Cardiac fibroblast (primary cell): ENCODE measurements around the gene S100A7.
"Not testable (repeated sequence)": the region's sequence is repeated elsewhere in the genome, so short reads cannot be mapped to it uniquely, and the experiment has no call there.

Experiments used
- DNase-seq, 2 donors: peaks; one replicate each; pipeline versions ENCODE4 v3.0.0 to v3.0.0-alpha.2; 2010; ENCODE audit warnings: low read depth in 2 of 2
- H3K4me3 ChIP-seq, 2 donors: replicated peaks in 1 of 2; 1 replicate in 1 of 2; 2 replicates in 1 of 2; pipeline ENCODE4 v1.5.1; 2011; ENCODE audit warnings: low read depth in 2 of 2, low read length in 2 of 2, mild to moderate bottlenecking in 2 of 2, moderate library complexity in 1 of 2
- CTCF ChIP-seq: IDR thresholded peaks from one replicate; pipeline ENCODE4 v1.5.1; 2011; ENCODE audit warnings: low read depth, mild to moderate bottlenecking, low read length, inconsistent platforms

S100A7 gene

GRCh38 chr1:153429266-153430165 is 30.9 kb downstream of the S100A7 start:
- no peak for TF ChIP-seq CTCF
- H3K4me3 ChIP-seq = no peak overlapping the region
- no peak for DNase-seq

- no peak overlapping the region for H3K4me3 ChIP-seq
- DNase-seq = no peak
- no peak for TF ChIP-seq CTCF
These were observed 31.7 kb downstream of the S100A7 start for GRCh38 chr1:153428791-153429190.

- no peak overlapping the region for H3K4me3 ChIP-seq
- no peak for TF ChIP-seq CTCF
- no peak for DNase-seq
These were observed 32.3 kb downstream of the S100A7 start for GRCh38 chr1:153428073-153428638.

GRCh38 chr1:153426809-153427208 is 33.6 kb downstream of the S100A7 start:
- DNase-seq = no peak
- no peak overlapping the region for H3K4me3 ChIP-seq
- TF ChIP-seq CTCF = no peak

DNA sequence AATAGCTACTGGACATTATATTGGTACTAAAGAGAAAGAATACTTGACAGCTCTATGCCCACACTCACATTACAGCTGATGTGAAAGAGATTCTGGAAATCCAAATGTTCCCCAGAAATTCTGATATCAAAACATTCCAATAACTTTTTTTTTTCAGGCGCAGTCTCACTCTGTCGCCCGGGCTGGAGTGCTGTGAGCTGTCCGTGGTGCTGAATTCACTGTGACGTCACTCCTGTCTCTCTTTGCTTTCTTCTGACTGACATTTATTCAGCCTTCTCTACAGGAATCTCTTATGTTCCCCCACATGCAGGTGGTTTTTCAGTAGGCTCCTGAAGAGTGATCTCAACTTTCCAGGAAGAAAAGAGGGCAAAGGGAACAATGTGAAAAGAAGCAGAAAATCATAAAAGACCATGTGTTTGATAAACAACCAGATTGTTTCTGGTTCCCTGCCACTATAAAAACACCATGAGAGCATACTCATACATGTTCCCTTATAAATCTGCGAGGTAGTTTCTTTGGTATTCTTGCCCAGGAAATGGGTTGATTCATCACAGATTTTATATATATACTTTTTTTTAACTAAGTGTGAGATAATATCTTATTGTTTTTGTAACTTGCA is 37.9 kb downstream of the S100A7 start:
- no peak overlapping the region for H3K4me3 ChIP-seq
- DNase-seq = peak; percentile 65
- no peak for TF ChIP-seq CTCF

DNA sequence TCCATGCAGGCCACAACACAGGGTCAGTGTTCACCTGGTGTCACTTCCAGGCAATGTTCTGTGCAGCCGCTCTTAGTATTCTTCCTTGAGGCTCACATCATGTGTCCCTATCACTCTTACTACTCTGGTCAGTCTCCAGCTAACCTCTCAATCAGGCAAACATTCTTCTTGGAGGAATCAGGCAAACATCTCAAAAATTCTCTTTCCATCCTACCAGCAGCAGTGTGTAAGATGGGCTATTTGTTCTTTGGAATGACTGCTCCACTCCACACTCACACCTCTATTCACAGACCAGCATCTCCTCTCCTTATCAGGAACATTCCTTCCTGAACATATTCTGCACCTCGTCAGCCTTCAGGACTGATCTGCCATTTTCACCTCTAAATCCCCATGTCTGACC is 40.1 kb downstream of the S100A7 start:
- no peak for DNase-seq
- no peak for TF ChIP-seq CTCF
- H3K4me3 ChIP-seq = no peak overlapping the region

DNA sequence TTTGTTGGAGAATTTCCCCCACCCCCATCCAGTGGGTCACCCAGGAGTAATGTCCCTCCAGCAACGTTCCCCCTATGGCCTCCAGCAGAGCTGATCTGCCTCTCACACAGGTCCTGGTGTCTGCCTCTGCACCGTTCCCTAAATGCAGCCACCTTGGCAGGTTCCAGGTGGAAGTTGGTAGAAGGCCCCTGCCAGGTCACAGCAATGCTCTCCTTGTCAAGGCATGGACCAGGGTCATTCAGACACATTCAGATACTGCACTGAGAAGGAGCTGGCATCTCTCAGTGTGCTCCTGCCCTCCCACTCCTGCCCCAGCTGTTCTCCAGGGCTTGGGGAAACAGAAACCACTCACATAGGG is 41.0 kb downstream of the S100A7 start:
- DNase-seq, H3K4me3 ChIP-seq: not testable (repeated sequence)

DNA sequence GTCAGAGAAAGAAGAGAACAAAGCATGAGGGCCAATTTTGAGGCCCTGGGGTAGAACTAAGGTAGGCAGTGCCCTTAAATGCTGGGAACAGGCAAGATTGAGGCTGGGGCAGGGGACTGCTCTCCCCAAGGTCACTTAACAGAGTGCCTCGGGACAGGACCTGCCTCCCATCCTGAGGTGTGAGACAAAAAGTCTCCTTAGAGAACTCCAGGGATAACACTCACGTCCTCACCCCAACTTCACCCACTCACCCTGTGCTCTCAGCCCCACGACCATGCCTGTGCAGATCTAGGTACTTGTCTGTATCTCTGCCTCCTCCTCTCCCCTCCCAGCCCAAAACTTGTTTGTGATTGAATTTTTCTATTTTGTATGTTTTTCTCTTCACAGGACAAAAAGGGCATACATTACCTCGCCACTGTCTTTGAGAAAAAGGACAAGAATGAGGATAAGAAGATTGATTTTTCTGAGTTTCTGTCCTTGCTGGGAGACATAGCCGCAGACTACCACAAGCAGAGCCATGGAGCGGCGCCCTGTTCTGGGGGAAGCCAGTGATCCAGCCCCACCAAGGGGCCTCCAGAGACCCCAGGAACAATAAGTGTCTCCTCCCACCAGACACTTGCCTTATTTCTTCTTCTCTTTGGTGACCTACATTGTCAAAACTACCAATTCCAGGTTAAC is 41.6 kb downstream of the S100A7 start:
- not testable (repeated sequence) for H3K4me3 ChIP-seq, DNase-seq
